Stomach smooth muscle (tissue), 2 donors: ENCODE measurements around the gene DENND1B.

ENCODE experiments used
- H3K27ac ChIP-seq: one replicate; pipeline ENCODE4 v1.7.0; 2013; ENCODE audit warnings: mild to moderate bottlenecking, low read length, inconsistent platforms
- H3K27me3 ChIP-seq, 2 donors: one replicate each; pipeline ENCODE4 v1.7.0; 2013; ENCODE audit warnings: low read length in 2 of 2; ENCODE audit not compliant: insufficient read depth in 2 of 2, control insufficient read depth in 1 of 2
- H3K36me3 ChIP-seq, 2 donors: one replicate each; pipeline ENCODE4 v1.7.0; 2013; ENCODE audit warnings: low read length in 2 of 2; ENCODE audit not compliant: control insufficient read depth in 2 of 2, insufficient read depth in 2 of 2
- H3K4me1 ChIP-seq: one replicate; pipeline ENCODE4 v1.7.0; 2013; ENCODE audit warnings: low read length; ENCODE audit not compliant: control insufficient read depth, insufficient read depth
- H3K4me3 ChIP-seq, 2 donors: one replicate each; pipeline ENCODE4 v1.7.0; 2013; ENCODE audit warnings: low read length in 2 of 2
- H3K9ac ChIP-seq, 2 donors: one replicate each; pipeline ENCODE4 v1.7.0; 2013; ENCODE audit warnings: low read length in 2 of 2, mild to moderate bottlenecking in 1 of 2
- H3K9me3 ChIP-seq, 2 donors: one replicate each; pipeline ENCODE4 v1.7.0; 2013; ENCODE audit warnings: low read length in 2 of 2; ENCODE audit not compliant: control insufficient read depth in 2 of 2
- donor health status: healthy.
- donor health status: Pancreatic carcinoma.

Gene DENND1B

DNA sequence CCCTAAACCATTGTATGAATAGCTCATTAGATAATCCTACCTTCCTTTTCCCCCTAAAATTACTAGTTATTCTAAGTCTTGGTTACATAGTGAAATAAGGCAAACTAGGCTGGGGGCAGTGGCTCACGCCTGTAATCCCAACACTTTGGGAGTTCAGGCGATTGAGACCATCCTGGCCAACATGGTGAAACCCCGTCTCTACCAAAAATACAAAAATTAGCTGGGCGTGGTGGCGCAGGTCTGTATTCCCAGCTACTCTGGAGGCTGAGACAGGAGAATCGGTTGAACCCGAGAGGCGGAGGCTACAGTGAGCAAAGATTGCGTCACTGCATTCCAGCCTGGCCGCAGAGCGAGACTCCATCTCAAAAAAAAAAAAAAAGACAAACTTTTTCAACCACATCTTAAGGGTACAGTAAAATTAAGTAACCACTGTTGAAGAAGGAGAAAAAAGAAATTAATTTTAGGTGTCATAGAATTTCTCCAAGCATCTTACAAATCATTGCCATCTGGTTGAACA, 108.5 kb downstream of the DENND1B start:
- H3K36me3 ChIP-seq, result no peaks in the 10 kb centered on the region
- H3K4me1 ChIP-seq, result no peaks in the 10 kb centered on the region
- H3K9ac ChIP-seq, result no peak overlapping the region
- no peaks in the 10 kb centered on the region for H3K27me3 ChIP-seq
- H3K4me3 ChIP-seq, result no peak overlapping the region
- no peak overlapping the region for H3K27ac ChIP-seq
- H3K9me3 ChIP-seq, result no peaks in the 10 kb centered on the region

DNA sequence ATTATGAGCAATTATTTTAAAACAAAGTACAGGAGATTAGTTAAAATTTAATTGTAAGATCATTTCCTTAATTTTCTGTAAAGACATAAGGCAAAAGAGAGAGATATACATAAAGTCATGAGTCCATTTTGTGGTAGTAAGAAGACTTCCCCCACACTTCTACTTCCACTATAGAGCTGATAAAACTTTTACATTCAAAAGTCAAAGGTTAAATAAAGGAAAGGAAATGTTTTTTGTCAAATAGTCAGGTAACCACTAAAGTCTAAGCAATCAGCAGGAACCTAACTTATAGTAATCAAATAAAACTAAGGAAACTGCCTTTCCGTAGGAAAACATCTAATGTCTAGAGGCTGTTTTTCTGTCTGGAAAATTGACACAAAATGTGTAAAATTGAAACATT, 110.9 kb downstream of the DENND1B start:
- Histone ChIP-seq H3K27ac (no peak overlapping the region), H3K27me3 (no peaks in the 10 kb centered on the region), H3K36me3 (no peaks in the 10 kb centered on the region), H3K9me3 (no peaks in the 10 kb centered on the region), H3K9ac (no peak overlapping the region), H3K4me3 (no peak overlapping the region), H3K4me1 (no peaks in the 10 kb centered on the region)

DNA sequence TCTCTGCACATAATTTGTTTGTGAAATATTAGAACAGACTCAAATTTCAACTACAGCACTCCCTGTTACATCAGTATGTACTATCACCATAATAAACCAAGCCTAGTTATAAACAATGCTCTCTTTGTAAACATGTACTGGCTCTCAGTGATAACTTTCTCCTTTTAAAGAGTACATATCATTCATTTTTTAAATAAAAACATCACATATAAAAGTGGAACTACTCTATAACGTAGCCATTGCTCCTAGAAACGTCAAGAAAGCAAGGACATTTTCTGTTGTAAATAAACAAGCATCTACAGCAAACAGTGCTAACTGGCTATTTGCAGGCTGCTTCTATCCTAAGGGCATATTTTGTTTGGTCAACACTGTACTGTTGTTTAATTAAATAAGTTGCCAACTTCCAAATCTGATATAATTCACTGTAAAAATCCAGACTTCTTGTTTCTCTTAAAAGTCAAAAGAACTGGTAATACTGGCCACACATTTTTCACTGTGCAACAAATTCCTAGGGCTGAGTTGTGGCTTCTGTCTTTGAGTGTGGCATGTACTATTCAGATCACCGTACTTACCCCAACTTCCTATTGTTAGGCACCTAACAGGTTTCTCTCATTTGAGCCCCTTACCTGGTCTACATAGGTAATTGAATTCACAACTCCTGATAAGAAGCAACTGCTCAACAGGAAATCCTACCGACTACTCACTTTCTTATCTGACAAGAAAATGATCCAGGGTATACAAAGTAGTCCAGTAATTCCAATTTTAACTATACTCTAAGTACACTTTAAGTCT, 111.9 kb downstream of the DENND1B start:
- Histone ChIP-seq H3K9ac (no peak overlapping the region), H3K36me3 (no peaks in the 10 kb centered on the region), H3K4me1 (no peaks in the 10 kb centered on the region), H3K9me3 (no peaks in the 10 kb centered on the region), H3K27ac (no peak overlapping the region), H3K4me3 (no peak overlapping the region), H3K27me3 (no peaks in the 10 kb centered on the region)

DNA sequence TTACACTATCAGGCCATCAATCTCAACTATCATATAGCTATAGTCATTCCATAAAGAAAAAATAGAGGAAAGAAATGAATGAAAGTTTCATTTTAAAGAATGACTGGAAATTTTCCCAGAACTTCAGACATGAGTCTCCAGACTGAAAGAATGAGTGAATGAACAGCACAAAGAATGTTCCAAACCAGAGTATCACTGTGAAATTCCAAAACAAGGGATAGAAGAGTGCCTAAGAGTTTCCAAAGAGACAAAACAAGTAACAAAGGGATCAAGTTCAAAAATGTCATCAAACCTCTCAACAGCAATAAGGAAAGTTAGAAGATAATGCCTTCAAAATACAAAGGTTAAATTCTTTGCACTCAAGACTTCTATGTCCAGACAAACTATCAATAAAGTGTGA, 114.9 kb downstream of the DENND1B start:
- H3K4me1 ChIP-seq, result no peaks in the 10 kb centered on the region
- H3K4me3 ChIP-seq, result no peak overlapping the region
- H3K27ac ChIP-seq, result no peak overlapping the region
- H3K36me3 ChIP-seq, result no peaks in the 10 kb centered on the region
- H3K9me3 ChIP-seq, result no peaks in the 10 kb centered on the region
- no peak overlapping the region for H3K9ac ChIP-seq
- H3K27me3 ChIP-seq, result no peaks in the 10 kb centered on the region

DNA sequence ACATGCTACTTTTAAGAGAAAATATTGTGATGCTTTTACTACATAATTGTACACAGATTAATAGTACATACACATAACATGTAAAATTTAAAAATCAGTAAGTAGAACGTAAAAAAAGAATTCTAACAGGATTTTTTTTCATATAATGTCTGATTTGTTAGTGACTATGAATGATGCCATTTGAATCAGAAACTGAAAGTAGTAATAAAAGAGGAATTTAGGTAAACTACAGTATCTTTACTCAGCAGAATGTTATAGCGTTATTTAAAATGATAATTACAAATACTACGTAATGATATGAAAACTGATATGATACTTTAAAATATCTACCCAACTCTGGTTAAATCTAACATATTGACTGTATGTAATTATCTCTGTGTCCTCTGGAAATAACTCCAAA, 116.1 kb downstream of the DENND1B start:
- Histone ChIP-seq H3K4me3 (no peak overlapping the region), H3K27ac (no peak overlapping the region), H3K9ac (no peak overlapping the region)

DNA sequence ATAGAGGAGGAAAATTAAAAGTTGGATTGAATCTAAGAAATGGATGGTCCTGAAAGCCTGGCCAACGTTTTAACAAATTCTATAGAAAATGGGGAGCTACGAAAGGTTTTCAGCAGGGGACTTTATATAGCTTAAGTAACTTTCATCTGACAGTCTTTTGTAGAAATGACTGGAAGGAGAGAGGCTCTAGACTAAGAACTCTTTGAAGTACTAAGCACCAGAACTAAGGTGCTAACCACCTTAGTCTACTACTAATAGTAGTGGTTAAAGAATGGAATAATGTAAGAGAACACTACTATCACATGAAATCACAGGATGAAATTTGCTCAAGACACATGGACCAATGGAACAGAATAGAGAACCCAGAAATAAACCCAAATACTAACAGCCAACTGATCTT, 126.1 kb downstream of the DENND1B start:
- no peak overlapping the region for H3K27ac ChIP-seq
- no peaks in the 10 kb centered on the region for H3K9me3 ChIP-seq
- no peak overlapping the region for H3K4me3 ChIP-seq
- H3K9ac ChIP-seq, result no peak overlapping the region
- no peaks in the 10 kb centered on the region for H3K27me3 ChIP-seq
- no peaks in the 10 kb centered on the region for H3K36me3 ChIP-seq
- H3K4me1 ChIP-seq, result no peaks in the 10 kb centered on the region

More for the DNA sequence above, 116.1 kb downstream of the DENND1B start:
- Histone ChIP-seq H3K9me3 (no peaks in the 10 kb centered on the region), H3K27me3 (no peaks in the 10 kb centered on the region), H3K4me1 (no peaks in the 10 kb centered on the region), H3K36me3 (no peaks in the 10 kb centered on the region)

GRCh38 chr1:197638316-197638715, 137.0 kb downstream of the DENND1B start:
- H3K4me1 ChIP-seq, result no peaks in the 10 kb centered on the region
- no peak overlapping the region for H3K27ac ChIP-seq
- H3K27me3 ChIP-seq, result no peaks in the 10 kb centered on the region

DNA sequence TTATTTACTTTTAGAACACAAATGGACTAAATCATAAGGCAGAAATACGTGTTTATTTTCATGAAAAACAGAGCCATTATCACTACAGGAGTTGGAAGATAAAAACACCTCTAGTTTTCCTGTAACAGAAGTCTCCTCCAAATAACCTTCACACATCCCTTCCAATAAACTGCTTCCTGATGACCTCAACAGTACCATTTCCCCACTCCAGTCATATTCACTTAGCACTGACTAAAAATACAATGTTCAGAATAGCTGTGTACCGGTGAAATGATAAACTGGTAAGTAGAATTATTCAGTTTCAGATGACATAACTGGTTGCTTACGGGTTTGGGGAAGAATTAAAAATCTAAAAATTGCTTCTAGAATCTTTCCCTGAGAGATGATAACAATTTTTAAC, 137.9 kb downstream of the DENND1B start:
- Histone ChIP-seq H3K36me3 (peaks cover 3 to 5% of the 10 kb centered on the region in 2 donors), H3K4me3 (no peak overlapping the region), H3K9ac (no peak overlapping the region), H3K27me3 (no peaks in the 10 kb centered on the region), H3K9me3 (no peaks in the 10 kb centered on the region), H3K27ac (no peak overlapping the region), H3K4me1 (no peaks in the 10 kb centered on the region)

More at GRCh38 chr1:197638316-197638715, 137.0 kb downstream of the DENND1B start:
- no peaks in the 10 kb centered on the region for H3K9me3 ChIP-seq
- peaks cover 2 to 7% of the 10 kb centered on the region in 2 donors for H3K36me3 ChIP-seq
- no peak overlapping the region for H3K4me3 ChIP-seq
- no peak overlapping the region for H3K9ac ChIP-seq

- Histone ChIP-seq H3K27me3 (no peaks in the 10 kb centered on the region), H3K4me1 (no peaks in the 10 kb centered on the region), H3K36me3 (peaks cover 3 to 5% of the 10 kb centered on the region in 2 donors), H3K9ac (no peak overlapping the region), H3K9me3 (no peaks in the 10 kb centered on the region), H3K27ac (no peak overlapping the region), H3K4me3 (no peak overlapping the region)
Measured at GRCh38 chr1:197633447-197634078, 141.7 kb downstream of the DENND1B start.

- H3K4me1 ChIP-seq, result no peaks in the 10 kb centered on the region
- H3K9ac ChIP-seq, result no peak overlapping the region
- no peak overlapping the region for H3K27ac ChIP-seq
- H3K9me3 ChIP-seq, result no peaks in the 10 kb centered on the region
- H3K27me3 ChIP-seq, result no peaks in the 10 kb centered on the region
- no peak overlapping the region for H3K4me3 ChIP-seq
- H3K36me3 ChIP-seq, result peaks cover 3 to 5% of the 10 kb centered on the region in 2 donors
Measured at GRCh38 chr1:197632651-197633050, 142.6 kb downstream of the DENND1B start.

DNA sequence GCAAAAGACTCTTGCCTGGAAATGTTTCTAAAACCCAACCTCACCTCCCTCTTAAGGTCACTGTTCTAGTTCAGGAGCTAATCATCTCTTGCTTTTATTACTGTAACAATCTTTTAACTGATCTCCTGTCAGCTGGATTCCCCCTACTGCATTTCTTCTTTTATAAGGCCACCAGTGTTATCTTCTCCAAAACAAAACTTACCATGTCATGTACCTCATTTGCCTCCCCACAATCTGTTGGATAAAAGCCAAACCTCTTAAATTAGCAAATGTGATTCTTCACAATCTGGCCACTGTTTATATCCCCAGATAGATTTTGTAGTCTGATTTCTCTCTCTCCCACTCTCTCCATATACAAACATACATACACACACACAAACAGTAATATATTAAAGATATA, 143.3 kb downstream of the DENND1B start:
- Histone ChIP-seq H3K27me3 (no peaks in the 10 kb centered on the region), H3K9ac (no peak overlapping the region), H3K9me3 (no peaks in the 10 kb centered on the region), H3K36me3 (peaks cover 3 to 5% of the 10 kb centered on the region in 2 donors), H3K4me1 (no peaks in the 10 kb centered on the region), H3K27ac (no peak overlapping the region), H3K4me3 (no peak overlapping the region)
